SU-DHL-6 (cell line): Measurements from ENCODE around the gene TMEM163.

Source experiments
- H2AFZ ChIP-seq: fragments of 200-600 bp; sonication (generic); 2 replicates; pipeline ENCODE4 v1.6.1; 2014; ENCODE audit warnings: low read depth, mild to moderate bottlenecking, moderate library complexity, mixed read lengths, antibody characterized with exemption, low read length; ENCODE audit not compliant: severe bottlenecking
- H3F3A ChIP-seq: fragments of 200-600 bp; shearing (Covaris generic); 2 replicates; pipeline ENCODE4 v1.6.0; 2016; ENCODE audit warnings: antibody characterized with exemption, mild to moderate bottlenecking; ENCODE audit not compliant: insufficient read depth
- H3K27ac ChIP-seq: fragments of 200-600 bp; sonication (generic); 2 replicates; pipeline ENCODE4 v1.5.1; 2016; ENCODE audit warnings: low read depth, mild to moderate bottlenecking, low read length, moderate library complexity, mixed read lengths
- H3K27me3 ChIP-seq: fragments of 200-600 bp; sonication (generic), shearing (Covaris generic); 2 replicates; pipeline ENCODE4 v1.6.0; 2014; ENCODE audit warnings: mild to moderate bottlenecking, low read length
- H3K36me3 ChIP-seq: fragments of 200-600 bp; sonication (generic); 2 replicates; pipeline ENCODE4 v1.6.1; 2014; ENCODE audit warnings: mild to moderate bottlenecking, low read length, mixed read lengths
- H3K4me2 ChIP-seq: fragments of 300-600, 200-600 bp; shearing (Covaris generic), sonication (generic); 2 replicates; pipeline ENCODE4 v1.6.0; 2014; ENCODE audit warnings: low read length, low read depth, mild to moderate bottlenecking; ENCODE audit not compliant: poor library complexity, severe bottlenecking
- H3K4me3 ChIP-seq: fragments of 200-600 bp; sonication (generic); 2 replicates; pipeline ENCODE4 v1.5.1; 2014; ENCODE audit warnings: antibody characterized with exemption, low read length, mild to moderate bottlenecking, mixed read lengths; ENCODE audit not compliant: insufficient read depth, poor library complexity, severe bottlenecking
- H3K79me2 ChIP-seq: fragments of 200-600 bp; sonication (generic); 2 replicates; pipeline ENCODE4 v1.6.1; 2014; ENCODE audit warnings: mild to moderate bottlenecking, low read length, moderate library complexity; ENCODE audit not compliant: insufficient read depth
- H3K9ac ChIP-seq: fragments of 200-600 bp; sonication (generic); 2 replicates; pipeline ENCODE4 v1.7.0; 2014; ENCODE audit warnings: mild to moderate bottlenecking, low read length
- H3K9me2 ChIP-seq: fragments of 200-600 bp; sonication (generic); replicated peaks from 2 replicates; pipeline ENCODE4 v1.6.1; 2014; ENCODE audit warnings: low read length; ENCODE audit not compliant: insufficient read depth
- H3K9me3 ChIP-seq: fragments of 200-600 bp; sonication (generic); 2 replicates; pipeline ENCODE4 v1.6.1; 2014; ENCODE audit warnings: low read length, mixed read lengths; ENCODE audit not compliant: insufficient read depth
- H4K20me1 ChIP-seq: fragments of 200-600 bp; sonication (generic); 2 replicates; pipeline ENCODE4 v1.6.1; 2014; ENCODE audit warnings: low read depth, mild to moderate bottlenecking, antibody characterized with exemption, low read length, moderate library complexity, mixed read lengths
- CTCF ChIP-seq: fragments of 200-600 bp; sonication (generic); IDR thresholded peaks from one replicate; pipeline ENCODE4 v1.5.1; 2017; ENCODE audit warnings: antibody characterized with exemption, mild to moderate bottlenecking, low read length, moderate library complexity; ENCODE audit not compliant: insufficient read depth, poor library complexity, severe bottlenecking
- EZH2phosphoT487 ChIP-seq: fragments of 200-600 bp; sonication (generic), shearing (Covaris generic); conservative IDR thresholded peaks from 2 replicates; pipeline ENCODE4 v1.6.1; 2018; ENCODE audit warnings: mild to moderate bottlenecking, antibody characterized with exemption, low read length, moderate library complexity, mixed read lengths

Gene TMEM163

GRCh38 chr2:134713606-134714005 lies 5.2 kb downstream of the TMEM163 start:
- no peaks in the 10 kb centered on the region for H3K9me2 ChIP-seq
- no peak overlapping the region for H2AFZ ChIP-seq
- H3F3A ChIP-seq: peaks cover 5% of the 10 kb centered on the region; the same call in 1 of the 2 replicates
- H3K9me3 ChIP-seq: no peaks in the 10 kb centered on the region
- TF ChIP-seq CTCF: no peak
- TF ChIP-seq EZH2phosphoT487: no peak
- no peak overlapping the region for H3K4me3 ChIP-seq
- no peaks in the 10 kb centered on the region for H3K27me3 ChIP-seq
- H4K20me1 ChIP-seq: no peaks in the 10 kb centered on the region
- no peak overlapping the region for H3K9ac ChIP-seq
- 0 out of 2 replicates have a peak, but pooled peaks cover 3% of the 10 kb centered on the region for H3K36me3 ChIP-seq
- no peak overlapping the region for H3K27ac ChIP-seq
- H3K79me2 ChIP-seq: no peaks in the 10 kb centered on the region
- no peak overlapping the region for H3K4me2 ChIP-seq

GRCh38 chr2:134713176-134713575 lies 5.6 kb downstream of the TMEM163 start:
- Histone ChIP-seq H3K4me2 (no peak overlapping the region), H3K9me3 (no peaks in the 10 kb centered on the region), H3K79me2 (no peaks in the 10 kb centered on the region), H4K20me1 (no peaks in the 10 kb centered on the region), H3K27ac (no peak overlapping the region), H3K27me3 (no peaks in the 10 kb centered on the region), H3K9me2 (no peaks in the 10 kb centered on the region), H3K36me3 (0 out of 2 replicates have a peak, but pooled peaks cover 3% of the 10 kb centered on the region), H3F3A (peaks cover 5% of the 10 kb centered on the region; the same call in 1 of the 2 replicates), H3K4me3 (no peak overlapping the region), H2AFZ (no peak overlapping the region), H3K9ac (no peak overlapping the region)
- TF ChIP-seq CTCF: no peak
- no peak for TF ChIP-seq EZH2phosphoT487

- H3K27me3 ChIP-seq: no peaks in the 10 kb centered on the region
- no peak overlapping the region for H3K27ac ChIP-seq
- no peaks in the 10 kb centered on the region for H3K9me2 ChIP-seq
- no peaks in the 10 kb centered on the region for H3K79me2 ChIP-seq
- H3K4me3 ChIP-seq: no peak overlapping the region
- H3F3A ChIP-seq: peaks cover 5% of the 10 kb centered on the region; the same call in 1 of the 2 replicates
- no peak overlapping the region for H3K4me2 ChIP-seq
- H3K9me3 ChIP-seq: no peaks in the 10 kb centered on the region
- no peak overlapping the region for H3K9ac ChIP-seq
- H3K36me3 ChIP-seq: 0 out of 2 replicates have a peak, but pooled peaks cover 3% of the 10 kb centered on the region
- no peak overlapping the region for H2AFZ ChIP-seq
- H4K20me1 ChIP-seq: no peaks in the 10 kb centered on the region
- TF ChIP-seq CTCF (no peak), EZH2phosphoT487 (no peak)
These were observed 6.1 kb downstream of the TMEM163 start for GRCh38 chr2:134712736-134713135.
